MV-4-11 (cell line): ENCODE measurements around the gene KIAA1671.

Source experiments
- DNase-seq: peaks from one replicate; lab custom pipeline; 2025; lab: John Stamatoyannopoulos, UW

Gene KIAA1671

DNA sequence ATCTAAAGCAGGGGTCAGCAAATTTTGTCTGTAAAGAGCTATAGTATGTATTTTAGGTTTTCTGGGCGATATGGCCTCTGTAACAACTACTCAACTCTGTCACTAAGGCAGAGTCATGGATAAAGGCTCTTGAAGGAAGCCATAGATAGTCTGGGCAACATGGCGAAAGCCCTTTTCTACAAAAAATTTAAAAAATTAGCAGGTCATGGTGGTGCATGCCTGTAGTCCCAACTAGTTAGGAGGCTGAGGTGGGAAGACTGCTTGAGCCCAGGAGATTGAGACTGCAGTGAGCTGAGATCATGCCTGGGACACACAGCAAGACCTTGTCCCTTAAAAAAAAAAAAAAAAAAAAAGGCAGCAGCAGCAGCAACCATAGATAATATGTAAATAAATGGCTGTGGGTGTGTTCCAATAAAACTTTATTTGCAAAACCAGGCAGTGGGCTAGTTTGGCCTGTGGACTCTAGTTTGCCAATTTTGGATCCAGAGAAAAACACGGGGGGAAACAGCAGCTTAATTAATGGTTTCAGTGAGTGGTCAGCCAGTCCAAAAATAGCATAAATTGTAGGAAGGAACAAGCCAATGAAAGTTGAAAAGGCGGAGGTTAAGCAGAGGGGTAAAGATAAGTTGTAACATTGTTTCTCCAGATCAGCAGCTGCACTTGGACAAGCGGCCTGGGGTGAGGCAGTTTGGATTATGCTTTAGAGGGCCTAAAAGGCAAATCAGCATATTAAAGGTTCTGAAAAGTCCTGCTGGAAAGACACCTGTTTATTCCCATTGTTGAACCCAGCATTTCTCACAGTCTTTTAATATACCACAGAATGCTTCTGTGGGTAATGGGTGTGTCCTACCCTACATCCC lies 62.6 kb downstream of the KIAA1671 start:
- peak; percentile 15 for DNase-seq

GRCh38 chr22:25016311-25016710 lies 63.8 kb downstream of the KIAA1671 start:
- no peak for DNase-seq

DNA sequence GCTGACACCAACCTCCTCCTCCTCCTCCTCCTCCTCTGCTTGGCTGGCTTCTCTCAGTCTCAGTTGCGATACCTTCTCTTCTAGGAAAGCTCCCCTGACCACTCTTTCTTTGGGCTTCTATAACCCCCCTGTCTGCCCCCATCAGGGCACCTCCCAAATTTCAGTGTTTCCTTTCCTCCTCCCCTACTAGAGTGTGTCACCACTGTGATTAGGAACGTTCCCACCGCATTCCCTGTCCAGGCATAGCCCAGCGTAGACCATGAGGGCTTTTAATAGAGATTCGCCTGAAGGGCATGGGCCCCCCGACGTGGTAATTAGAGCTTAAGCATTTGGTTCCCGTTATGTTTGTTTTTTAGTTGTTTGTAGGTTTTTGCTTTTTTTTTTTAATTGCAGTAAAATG lies 65.5 kb downstream of the KIAA1671 start:
- no peak for DNase-seq

DNA sequence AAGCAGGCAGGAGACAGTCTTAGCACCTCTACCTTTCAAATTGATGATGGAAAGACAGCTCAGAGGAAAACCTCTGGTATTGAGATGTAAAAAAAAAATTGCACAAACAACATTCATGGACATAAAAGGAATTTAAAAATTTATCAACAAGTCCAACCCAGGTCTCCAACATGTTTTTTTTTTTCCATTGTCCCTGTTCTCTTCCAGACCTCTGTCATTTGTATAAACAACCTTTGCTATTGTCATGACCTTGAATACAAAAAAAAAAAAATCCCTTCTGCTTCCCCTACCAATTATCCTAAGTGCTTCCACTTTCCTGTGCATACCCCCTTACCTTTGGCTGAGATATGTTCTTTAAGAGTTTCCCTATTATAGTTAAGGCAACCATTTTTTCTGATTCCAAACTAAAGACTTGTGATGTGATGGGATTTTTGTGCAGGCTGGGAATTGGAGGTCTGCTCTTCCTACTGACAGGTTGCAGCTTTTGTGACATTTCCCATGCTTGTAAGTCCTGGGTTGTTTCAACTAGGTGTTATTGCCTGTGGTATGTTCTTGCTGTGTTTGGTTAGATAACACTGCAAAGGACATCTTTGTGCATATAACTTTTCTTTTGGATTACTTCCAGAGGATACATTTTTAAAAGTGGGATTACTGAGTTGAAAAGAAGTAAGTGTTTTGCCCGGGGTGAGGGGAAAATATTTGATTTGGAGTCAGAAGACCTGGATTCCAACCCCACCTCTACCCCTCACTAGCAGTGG lies 67.1 kb downstream of the KIAA1671 start:
- DNase-seq, result no peak

DNA sequence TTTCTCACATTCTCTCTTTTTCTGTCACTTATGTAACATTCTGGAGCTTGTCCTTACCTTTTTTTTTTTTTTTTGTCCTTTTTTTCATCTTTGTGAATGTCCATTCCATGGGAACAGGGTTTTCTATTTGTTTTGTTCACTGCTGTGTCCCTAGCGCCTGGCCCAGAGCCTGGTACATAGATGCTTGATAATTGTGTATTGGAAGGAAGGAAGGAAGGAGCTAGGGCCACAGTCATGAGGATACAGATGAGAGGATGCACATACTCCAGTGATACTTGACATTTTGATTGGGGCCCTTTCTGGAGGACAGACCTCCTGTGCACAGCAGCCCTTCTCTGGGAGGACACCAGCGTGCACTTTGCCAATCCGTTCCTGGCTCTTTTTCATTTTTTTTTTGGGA lies 68.9 kb downstream of the KIAA1671 start:
- DNase-seq, result no peak

DNA sequence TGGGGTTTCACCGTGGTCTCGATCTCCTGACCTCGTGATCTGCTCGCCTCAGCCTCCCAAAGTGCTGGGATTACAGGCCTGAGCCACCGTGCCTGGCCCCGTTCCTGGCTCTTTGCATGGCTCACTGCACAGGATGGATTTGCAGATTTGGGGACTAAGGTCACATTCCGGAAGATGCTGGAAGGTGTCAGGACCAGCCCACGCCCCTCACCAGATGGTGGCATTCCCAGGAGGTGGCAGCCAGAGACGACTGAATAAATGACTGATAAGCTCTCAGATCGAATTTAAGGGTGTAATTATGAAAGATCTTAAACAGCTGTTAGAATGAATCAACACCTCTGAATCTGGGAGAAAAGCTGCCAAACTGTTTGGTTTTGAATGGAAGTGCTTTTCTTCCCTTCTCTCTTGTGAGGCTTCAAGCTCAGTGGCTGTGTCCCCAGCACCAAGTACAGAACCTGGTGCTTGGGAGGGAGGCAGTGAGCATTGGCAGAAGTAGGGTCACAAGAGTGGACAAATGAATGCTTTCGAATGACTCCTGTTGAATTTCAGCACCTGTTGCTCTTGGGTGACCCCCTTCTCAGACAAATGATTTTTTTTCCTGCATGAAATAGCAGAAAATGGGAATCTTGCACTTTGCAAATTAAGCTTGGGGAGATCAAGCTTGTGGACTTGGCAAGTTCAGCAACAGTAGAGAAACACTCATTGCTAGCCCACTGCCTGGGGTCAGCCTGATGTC lies 69.6 kb downstream of the KIAA1671 start:
- DNase-seq, result no peak

DNA sequence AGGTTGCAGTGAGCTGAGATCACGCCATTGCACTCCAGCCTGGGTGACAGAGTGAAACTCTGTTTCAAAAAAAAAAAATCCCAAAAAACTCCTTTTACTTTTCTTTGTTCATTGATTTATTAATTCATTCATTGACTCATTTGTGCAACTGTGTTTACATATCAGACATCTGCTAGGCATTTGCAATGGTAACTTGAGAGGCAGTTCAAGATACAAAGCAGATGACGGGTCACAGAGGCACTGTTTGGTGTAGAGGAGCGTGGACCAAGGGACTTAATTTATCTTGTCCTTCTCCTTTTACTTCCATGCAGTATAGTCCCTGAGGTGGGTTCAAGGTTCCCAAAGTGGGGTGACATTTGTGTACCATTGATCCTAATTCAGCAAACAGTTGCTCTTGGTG lies 71.4 kb downstream of the KIAA1671 start:
- DNase-seq, result no peak

GRCh38 chr22:25024895-25025294 lies 72.4 kb downstream of the KIAA1671 start:
- no peak for DNase-seq

DNA sequence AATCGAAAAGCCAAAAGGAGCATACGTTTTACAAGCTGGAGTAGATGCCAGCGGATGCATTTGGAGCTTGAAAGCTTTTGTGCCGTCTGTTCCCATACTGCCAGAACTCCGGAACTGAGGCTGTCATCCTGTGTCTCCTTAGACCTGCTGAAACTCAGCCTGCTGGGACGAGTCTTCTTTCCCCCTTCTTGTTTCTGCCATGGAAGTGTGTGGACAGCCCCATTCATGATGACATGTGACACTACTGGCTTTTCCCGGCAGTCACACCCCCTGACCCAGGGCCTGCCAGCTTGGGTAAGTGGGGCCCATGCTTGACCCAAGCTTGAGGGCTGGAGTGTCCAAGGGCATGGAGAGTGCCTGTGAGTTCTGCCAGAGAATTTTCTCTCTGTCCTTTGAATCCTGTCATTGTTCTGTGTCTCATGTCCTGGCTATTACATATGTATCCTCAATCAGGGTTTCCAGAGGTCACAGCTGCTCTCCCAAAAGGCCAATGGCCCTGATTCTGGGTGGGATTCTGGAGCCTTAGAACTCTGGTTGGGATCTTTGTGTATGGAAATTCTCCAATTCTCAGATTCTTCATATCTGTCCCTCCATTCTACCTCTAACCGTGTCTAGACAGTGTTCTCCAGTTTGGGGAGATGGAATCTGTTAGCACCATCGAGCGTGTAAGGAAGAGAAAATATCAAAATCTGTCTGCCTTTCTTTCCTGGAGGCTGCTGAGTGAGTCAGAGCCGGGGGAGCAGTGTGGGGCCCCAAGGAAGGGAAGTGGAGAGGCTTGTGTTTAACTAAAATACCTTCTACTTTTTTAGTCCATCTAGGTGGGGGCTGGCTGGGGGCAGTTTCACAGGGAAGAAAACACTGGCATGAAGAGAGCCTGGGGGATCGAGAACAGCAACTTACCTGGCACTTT lies 73.2 kb downstream of the KIAA1671 start:
- DNase-seq, result peak; percentile 45

DNA sequence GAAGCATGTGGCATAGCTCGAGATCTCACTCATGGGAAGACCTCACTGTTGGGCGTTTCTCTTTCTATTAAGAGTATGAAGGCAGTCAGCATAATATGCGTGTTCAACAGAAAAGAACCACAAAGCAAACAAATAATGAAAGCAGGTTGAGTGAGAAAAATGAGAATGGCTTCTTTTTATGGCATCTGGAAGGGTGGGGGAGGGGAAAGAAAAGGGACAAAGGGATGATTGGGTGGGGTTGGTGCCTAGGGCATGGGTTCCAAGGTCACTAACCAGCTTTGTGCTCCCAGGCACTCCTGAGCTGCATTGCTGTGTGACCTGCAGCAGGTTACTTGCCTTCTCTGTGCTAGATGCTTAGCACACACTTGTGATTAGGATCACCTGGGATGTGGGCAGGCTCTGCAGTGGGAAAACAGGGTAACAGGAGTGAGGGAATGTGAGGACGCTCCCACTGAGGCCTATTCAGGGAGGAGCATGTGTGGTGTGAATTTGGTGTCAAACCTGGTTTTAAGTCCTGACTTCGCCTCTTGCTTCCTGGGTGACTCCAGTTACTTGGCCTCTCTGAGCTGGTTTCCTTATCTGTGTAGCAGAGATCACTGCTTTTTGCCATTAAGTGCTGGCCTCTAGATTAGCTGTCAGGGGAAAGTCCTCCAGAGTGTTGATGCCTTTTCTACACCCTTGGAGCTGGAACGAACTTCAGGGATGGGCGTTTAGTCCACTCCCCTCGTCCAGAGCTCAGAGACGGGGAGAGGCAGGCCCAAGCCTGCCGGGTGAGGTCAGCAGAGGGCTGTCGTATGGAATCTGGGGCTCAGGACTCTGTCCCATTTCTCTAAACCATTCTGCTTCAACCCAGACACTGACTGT lies 74.8 kb downstream of the KIAA1671 start:
- no peak for DNase-seq

DNA sequence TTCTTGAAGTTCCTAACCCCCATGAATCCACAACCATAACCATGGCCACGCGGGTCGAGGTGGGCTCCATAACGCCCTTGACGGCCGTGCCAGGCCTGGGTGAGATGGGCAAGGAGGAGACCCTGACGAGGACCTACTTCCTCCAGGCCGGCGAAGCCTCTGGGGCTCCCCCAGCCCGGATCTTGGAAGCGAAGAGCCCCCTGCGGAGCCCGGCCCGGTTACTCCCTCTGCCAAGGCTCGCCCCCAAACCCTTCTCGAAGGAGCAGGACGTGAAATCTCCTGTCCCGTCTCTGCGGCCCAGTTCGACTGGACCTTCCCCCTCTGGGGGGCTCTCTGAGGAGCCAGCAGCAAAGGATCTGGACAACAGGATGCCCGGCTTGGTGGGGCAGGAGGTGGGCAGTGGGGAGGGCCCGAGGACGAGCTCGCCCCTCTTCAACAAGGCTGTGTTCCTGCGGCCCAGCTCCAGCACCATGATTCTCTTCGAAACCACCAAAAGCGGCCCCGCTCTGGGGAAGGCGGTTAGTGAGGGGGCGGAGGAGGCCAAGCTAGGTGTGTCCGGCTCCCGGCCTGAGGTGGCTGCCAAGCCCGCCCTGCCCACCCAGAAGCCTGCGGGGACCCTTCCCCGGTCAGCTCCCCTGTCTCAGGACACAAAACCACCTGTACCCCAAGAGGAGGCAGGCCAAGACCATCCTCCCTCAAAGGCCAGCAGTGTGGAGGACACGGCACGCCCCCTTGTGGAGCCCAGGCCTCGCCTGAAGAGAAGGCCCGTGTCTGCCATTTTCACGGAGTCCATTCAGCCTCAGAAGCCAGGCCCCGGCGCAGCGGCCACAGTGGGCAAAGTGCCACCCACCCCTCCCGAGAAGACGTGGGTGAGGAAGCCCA lies 75.7 kb downstream of the KIAA1671 start:
- DNase-seq, result no peak

DNA sequence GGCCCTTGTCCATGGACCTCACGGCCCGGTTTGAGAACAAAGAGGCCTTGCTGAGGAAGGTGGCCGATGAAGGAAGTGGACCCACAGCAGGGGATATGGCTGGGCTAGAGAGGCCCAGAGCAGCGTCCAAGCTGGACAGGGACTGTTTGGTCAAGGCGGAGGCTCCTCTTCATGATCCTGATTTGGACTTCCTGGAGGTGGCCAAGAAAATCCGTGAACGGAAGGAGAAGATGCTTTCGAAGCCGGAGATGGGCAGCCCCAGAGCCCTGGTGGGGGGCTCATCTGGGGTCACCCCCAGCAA lies 76.3 kb downstream of the KIAA1671 start:
- DNase-seq, result no peak

DNA sequence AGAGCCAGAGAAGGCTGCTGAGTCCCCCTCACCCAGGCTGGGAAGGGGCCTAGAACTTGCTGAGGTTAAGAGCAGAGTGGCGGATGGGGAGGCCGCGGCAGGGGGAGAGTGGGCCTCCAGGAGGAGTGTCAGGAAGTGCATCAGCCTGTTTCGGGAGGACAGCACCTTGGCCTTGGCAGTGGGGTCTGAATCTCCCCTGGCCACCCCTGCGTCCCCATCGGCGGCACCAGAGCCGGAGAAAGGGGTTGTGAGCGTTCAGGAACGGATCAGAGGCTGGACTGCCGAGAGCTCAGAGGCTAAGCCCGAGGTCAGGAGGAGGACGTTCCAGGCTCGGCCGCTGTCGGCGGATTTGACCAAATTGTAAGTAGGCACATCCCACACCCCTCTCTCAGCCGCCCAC lies 76.7 kb downstream of the KIAA1671 start:
- DNase-seq, result no peak

GRCh38 chr22:25030636-25031035 lies 78.1 kb downstream of the KIAA1671 start:
- DNase-seq, result no peak

DNA sequence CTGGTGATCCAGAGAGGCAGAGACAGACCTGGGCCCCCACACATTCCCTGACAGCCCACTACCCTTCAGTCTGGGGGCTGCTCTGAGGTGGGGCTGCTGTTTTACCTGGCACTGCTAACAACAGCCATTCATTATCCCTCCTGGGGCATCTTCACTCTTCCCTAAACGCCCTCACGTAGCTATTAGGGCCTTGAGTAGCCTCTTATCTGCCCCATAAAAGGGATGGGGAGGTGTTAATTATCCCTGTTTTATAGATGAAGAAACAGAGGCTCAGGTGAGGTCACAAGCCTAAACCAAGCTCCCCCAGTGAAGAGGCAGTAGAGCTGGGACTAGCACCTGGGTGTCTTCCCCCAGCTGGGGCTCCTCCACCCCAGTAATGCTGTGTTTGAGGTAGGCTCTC lies 79.5 kb downstream of the KIAA1671 start:
- DNase-seq, result no peak

DNA sequence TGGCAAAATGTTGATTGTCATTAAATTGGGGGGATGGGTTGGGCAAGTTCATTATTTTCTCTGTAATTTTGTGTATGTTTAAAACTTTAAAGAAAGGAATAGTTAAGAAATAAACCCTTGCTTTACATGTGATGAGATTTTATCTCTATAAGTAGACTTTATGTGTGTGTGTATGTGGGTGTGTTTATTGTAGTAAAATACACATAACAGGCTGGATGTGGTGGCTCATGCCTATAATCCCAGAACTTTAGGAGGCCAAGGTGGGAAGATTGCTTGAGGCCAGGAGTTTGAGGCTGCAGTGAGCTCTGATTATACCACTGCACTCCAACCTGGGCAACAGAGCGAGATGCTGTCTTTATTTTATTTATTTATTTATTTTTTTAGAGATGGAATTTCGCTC lies 83.2 kb downstream of the KIAA1671 start:
- no peak for DNase-seq

DNA sequence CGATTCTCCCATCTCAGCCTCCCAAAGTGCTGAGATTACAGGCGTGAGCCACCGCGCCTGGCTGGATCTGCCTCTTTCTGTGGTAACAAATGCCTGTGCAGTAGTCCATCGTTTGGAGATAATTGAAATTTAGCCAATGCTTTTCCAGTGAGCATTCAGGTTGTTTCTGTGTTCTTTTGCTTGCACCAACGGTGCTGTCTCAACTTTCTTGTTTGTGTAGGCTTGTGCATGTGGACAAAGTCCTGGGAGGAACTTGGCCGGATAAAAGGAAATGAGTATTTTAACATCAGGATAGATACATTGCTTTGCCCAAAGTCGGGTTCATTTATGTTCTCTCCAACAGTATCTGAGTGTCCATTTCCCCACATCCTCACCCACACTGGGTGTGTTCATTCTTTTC lies 85.7 kb downstream of the KIAA1671 start:
- no peak for DNase-seq

- no peak for DNase-seq
Measured at GRCh38 chr22:25038771-25039170, 86.3 kb downstream of the KIAA1671 start.

GRCh38 chr22:25039255-25039654 lies 86.7 kb downstream of the KIAA1671 start:
- DNase-seq, result no peak

DNA sequence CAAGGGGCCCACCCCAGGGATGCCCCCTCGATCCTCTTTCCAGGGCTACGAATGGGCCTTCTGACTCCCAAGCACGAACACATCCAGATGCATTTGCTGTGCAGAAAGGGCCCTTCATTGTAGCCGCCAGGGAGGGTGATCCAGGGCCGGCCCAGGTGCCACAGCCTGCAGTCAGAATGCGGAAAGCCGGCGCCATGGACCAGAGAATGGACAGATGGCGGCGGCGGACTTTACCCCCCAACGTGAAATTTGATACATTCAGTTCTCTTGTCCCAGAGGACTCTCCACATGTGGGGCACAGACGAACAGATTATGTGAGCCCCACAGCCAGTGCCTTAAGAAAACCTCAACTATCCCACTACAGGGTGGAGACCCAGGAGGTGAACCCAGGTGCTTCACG lies 87.2 kb downstream of the KIAA1671 start:
- no peak for DNase-seq
